OCI-M1 (cell line): ENCODE measurements around the gene C10orf95.
"Not testable (repeated sequence)": the region's sequence is repeated elsewhere in the genome, so short reads cannot be mapped to it uniquely, and the experiment has no call there.

Experiments
- DNase-seq: peaks from one replicate; lab custom pipeline; 2025; lab: John Stamatoyannopoulos, UW

The C10orf95 gene

GRCh38 chr10:102465466-102465865, 14.1 kb upstream of the C10orf95 start:
- no peak for DNase-seq

DNA sequence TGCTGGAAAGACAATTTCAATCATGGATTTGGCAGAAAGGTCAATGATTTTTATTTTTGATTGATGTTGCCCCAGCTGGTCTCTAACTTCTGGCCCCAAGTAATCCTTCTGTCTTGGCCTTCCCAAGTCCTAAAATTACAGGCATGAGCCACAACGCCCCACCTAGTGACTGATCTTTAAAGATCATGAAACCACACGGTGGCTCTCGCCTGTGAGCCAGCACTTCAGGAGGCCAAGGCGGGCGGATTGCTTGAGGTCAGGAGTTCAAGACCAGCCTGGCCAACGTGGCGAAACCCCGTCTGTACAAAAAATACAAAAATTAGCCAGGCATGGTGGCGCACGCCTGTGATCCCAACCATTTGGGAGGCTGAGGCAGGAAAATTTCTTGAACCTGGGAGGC, 12.6 kb upstream of the C10orf95 start:
- no peak for DNase-seq

GRCh38 chr10:102462512-102463054, 11.2 kb upstream of the C10orf95 start:
- DNase-seq = no peak

- DNase-seq = peak; percentile 98
Measured at GRCh38 chr10:102461187-102462054, 10.1 kb upstream of the C10orf95 start.

GRCh38 chr10:102460836-102461186, 9.5 kb upstream of the C10orf95 start:
- no peak for DNase-seq

DNA sequence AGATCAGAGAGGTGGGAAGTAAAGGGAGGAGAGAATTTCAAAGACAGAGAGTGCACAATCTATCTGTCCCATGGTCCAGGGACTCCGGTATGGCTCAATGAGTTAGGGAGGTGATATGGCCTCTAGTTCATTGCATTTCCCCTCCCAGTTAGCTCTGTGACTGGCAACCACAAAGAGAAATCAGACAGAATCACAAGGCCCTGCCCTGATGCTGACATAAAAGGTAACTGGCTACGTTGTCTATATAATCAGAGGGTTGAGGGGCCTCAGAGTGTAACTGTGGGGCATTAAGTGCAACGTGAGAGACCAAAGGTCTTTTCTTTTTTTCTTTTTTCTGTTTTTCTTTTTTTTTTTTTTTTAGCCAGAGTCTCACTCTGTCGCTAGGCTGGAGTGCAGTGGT, 7.3 kb upstream of the C10orf95 start:
- no peak for DNase-seq

DNA sequence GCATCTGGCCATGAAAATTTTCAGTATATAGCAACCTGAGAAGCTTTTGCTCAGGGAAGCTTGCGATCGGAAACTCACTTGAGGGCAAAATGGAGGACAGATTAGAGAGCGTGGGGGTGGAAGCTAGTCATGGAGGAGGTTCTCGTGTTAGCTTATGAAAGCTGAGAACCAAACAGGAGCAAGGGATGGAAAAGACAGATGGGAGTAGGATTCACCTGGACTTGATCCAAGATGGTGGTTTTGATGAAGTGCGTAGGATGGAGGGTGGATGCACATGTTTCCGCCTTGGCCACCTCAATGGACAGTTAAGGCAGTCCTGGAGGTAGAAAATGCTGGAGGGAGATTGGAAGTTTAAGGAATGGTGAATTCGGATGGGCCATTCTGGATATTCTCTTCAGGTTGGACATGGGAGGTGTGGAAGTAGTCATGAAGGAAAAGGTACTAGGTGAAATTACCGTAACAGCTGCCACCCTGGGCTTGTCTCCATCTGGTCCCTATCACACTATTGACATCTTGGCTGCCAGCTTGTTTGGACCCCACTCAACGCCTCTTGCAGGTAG, 6.3 kb upstream of the C10orf95 start:
- DNase-seq = no peak

- DNase-seq = peak; percentile 78
Measured at GRCh38 chr10:102455893-102456471, 4.6 kb upstream of the C10orf95 start.

DNA sequence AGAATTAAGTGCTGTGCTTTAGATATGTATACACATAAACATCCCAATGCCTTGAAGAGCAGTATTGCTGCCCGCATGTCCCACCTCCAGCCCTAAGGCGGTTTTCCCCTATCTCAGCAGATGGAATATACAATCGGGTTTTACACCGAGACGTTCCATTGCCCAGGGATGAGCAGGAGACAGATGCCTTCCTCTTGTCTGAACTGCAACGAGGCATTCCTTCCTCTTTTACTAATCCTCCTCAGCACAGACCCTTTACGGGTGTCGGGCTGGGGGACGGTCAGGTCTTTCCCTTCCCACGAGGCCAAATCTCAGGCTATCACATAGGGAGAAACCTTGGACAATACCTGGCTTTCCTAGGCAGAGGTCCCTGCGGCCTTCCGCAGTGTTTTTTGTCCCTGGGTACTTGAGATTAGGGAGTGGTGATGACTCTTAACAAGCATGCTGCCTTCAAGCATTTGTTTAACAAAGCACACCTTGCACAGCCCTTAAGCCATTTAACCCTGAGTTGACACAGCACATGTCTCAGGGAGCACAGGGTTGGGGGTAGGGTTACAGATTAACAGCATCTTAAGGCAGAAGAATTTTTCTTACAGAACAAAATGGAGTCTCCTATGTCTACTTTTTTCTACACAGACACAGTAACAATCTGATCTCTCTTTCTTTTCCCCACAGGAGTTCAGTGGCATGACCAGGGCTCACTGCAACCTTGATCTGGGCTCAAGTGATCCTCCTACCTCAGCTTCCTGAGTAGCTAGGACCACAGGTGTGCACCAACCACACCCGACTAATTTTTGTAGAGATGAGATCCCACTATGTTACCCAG, 3.5 kb upstream of the C10orf95 start:
- not testable (repeated sequence) for DNase-seq

DNA sequence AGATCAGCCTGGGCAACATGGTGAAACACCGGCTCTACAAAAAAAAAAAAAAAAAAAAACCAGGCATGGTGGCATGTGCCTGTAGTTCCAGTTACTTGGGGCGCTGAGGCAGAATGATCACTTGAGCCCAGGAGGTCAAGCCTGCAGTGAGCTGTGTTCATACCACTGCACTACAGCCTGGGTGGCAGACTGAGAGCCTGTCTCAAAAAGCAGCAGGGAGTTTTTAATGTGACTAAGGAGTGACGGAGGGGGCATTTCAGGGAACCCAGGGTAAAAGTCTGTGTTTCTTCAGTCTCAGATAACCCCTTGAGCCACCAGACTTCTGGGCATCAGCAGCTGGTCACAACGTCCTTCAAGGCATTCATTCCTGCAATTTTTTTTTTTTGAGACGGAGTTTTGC, 2.2 kb upstream of the C10orf95 start:
- no peak for DNase-seq

- peak; percentile 57 for DNase-seq
Measured at GRCh38 chr10:102452672-102453340, 1.5 kb upstream of the C10orf95 start.

DNA sequence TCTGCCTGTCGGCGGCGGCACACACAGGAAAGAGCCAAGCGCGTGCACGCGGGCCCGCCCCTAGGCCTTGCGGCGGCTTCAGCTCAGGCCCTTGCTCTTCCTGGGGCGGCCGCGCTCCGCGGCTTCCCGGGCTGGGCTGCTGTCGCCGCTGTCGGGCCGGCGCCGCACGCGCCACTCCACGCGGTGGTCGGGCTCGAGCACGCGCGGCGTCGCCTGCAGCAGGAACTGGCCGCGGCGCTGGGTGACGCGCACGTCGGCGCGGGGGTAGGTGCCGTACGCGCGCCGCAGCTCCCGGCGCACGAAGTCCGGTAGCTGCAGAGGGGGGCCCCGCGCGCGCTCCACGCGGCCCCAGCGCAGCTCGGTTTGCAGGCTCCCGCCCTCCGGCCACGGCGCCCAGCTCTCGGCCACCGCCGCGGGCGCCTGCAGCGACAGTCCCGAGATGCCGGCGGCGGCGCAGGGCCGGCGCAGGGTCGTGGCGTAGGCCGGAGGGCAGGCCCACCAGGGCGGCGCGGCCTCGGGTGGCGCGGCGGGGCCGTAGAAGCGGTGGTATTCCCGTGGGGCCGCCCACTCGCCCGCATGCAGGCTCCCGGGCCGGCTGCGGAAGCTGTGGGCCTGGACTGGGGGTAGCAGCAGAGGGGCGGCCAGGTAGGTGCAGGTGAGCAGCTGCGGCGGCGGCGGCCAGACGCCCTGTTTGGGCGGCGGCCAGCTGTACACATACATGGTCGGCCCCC, 804 bp downstream of the C10orf95 start:
- peak; percentile 92 for DNase-seq

- DNase-seq = no peak
Measured at GRCh38 chr10:102450124-102450373, 1.3 kb downstream of the C10orf95 start.

DNA sequence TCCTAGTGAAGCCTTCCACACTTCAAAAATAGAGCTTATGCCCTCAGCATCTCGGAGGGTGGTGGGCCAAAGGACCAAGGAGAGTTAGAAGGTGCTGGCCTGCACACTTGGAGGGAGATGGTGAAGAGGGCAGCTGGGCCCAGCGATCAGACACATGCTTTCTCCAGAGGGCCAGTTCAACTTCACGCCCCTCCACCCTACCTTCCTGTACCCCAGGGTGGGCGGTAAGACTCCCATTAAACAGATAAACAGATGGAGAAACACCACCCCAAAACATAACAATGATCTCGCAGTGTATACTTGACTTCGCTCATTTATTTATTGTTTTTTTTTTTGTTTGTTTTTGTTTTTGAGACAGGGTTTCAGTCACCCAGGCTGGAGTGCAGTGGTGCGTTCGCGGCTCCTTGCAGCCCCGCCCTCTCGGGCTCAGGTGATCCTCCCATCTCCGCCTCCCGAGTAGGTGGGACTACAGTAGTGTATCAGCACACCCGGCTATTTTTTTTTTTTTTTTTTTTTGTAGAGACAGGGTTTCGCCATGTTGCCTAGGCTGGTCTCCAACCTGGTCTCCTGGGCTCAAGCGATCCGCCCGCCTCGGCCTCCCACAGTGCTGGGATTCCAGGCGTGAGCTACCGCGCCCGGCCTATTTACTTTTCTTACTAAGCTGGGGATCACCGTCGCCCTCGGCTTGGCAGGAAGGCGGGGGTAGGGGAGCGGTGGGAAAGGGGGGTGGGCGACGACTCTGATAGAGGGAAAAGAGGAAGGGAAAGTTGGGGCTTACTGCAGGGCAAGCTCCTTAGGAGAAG, 1.8 kb downstream of the C10orf95 start:
- peak; percentile 86 for DNase-seq

- DNase-seq = no peak
Measured at GRCh38 chr10:102444851-102445250, 6.5 kb downstream of the C10orf95 start.

DNA sequence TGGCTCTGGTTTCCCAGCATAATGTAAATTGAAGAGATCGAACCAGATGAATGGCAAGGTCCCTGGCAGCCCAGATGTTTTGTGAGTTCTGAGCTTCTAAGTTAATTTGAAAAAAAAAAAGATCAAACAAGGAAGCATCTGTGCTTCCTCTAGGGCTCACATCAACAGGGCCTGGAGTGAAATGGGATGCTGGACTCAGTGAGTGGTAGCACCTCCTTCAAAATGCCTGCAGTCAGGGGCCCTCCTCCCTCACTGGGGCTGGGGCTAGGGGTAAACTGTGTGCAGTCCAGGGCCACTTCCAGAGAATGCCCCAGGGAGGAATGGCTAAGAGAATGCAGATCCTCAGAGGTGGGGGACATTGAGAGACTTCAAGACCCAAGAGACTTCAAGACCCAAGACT, 13.0 kb downstream of the C10orf95 start:
- DNase-seq = no peak

GRCh38 chr10:102437515-102437914, 13.8 kb downstream of the C10orf95 start:
- DNase-seq = no peak

GRCh38 chr10:102436312-102436711, 15.0 kb downstream of the C10orf95 start:
- DNase-seq = peak; percentile 43

DNA sequence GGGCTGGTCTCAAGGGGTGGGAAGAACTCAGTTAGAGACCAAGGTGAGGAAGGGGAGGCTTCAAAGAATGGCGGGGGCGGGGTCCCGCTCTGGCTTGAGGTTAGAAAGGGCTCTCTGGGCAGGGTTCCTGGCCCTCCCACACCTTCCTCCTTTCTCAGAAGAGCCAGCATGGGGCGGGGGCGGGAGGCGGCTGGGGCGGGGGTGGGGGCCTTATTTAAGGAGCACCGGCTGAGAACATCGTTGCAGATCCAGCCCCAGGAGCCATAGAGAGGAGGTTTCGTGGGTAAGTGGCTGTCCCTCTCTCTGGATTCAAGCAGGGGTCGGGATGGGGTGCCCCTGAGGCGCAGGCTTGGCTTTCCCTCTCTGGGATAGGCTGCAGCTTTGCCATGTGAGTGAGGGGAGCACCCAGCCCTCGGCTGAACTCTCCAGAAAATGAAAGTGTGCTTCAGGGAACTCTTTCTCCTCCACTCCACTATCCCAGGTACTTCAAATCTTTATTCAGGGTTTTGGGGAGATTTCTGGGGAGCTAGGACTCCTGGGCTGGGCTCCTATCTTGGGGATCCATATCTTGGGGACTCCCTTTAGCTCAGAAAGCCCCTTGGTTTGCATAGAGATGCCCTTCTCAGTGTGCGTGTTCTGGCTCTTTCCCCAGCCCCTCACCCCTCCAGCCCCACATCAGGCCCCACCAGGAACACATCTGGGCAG, 15.7 kb downstream of the C10orf95 start:
- peak; percentile 92 for DNase-seq

DNA sequence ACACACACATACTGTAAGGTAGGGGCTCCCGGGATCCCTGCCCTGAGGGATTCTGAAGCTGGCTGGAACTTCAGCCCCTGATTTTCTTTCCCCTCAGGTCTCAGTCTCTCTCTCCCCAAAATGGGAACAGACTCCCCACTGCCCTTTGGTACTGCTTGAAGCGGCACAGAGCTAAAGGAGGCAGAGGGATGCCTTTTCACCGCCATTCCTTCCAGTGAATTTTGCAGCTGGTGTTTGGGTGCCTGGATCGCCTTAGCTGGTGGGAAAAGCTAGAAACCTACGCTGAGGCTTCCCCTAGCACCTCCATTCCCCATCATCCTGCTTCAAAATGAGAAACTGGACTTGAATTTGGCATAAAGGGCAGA, 16.2 kb downstream of the C10orf95 start:
- no peak for DNase-seq
